C4-2B (cell line): ENCODE data around the gene ESR2.

Experiments used
- CTCF ChIP-seq: fragments of 450-650 bp; conservative IDR thresholded peaks from 2 replicates; pipeline ENCODE4 v1.5.1; 2017; ENCODE audit warnings: mild to moderate bottlenecking
- ZFX ChIP-seq: fragments of 450-650 bp; IDR thresholded peaks from 2 replicates; pipeline ENCODE4 v1.6.1; 2017

- no peak for TF ChIP-seq CTCF
- TF ChIP-seq ZFX = no peak
Observed at GRCh38 chr14:64069634-64070359, 224.4 kb downstream of the ESR2 start.
